Endothelial cell of umbilical vein (primary cell): ENCODE measurements around the gene TERT. TPM values are rescaled to one million over a fixed set of nuclear protein-coding genes. Genes with fewer than 3 reads are reported as not detected.

Experiments used
- BruUV-seq: library from RNA; stranded (reverse); fragments of 400-500 nt; replicated peaks from 2 replicates; lab custom pipeline; 2021; lab: Mats Ljungman, UMichigan
- CTCF ChIA-PET: fragments of 300-600, 350-600 bp; sonication (Branson Sonifier 250); formaldehyde crosslinking; loops from one replicate; lab custom pipeline; 2021; ENCODE audit warnings: antibody characterized with exemption, inconsistent platforms; lab: Charles Lee
- POLR2A ChIA-PET: fragments of 300-600, 350-600 bp; sonication (Branson Sonifier 250); formaldehyde crosslinking; loops from one replicate; lab custom pipeline; 2021; ENCODE audit warnings: antibody characterized with exemption, inconsistent platforms; lab: Charles Lee
- DNase-seq: peaks from one replicate; pipeline ENCODE4 v3.0.0-alpha.2; 2011; ENCODE audit warnings: low read depth, low spot score
- FAIRE-seq: peaks from 2 replicates; lab custom pipeline; 2011; peaks lifted over from hg19 to GRCh38; lab: Jason Lieb, UNC
- H2AFZ ChIP-seq: 2 replicates; pipeline ENCODE4 v1.6.0; 2012; ENCODE audit warnings: low read depth, low read length, control low read depth, inconsistent platforms
- H3K27ac ChIP-seq: 2 replicates; pipeline ENCODE4 v1.5.1; 2011; ENCODE audit warnings: low read depth, mild to moderate bottlenecking, control low read depth, low read length, moderate library complexity; ENCODE audit not compliant: insufficient read depth
- H3K27me3 ChIP-seq, 2 experiments: 2 replicates each; pipeline versions ENCODE4 v1.6.0 to v1.6.1; 2011; ENCODE audit warnings: low read length in 2 of 2, mixed read lengths in 1 of 2; ENCODE audit not compliant: control insufficient read depth in 2 of 2, insufficient read depth in 2 of 2
- H3K36me3 ChIP-seq, 2 experiments: 2 replicates in 1 of 2; 3 replicates in 1 of 2; pipeline ENCODE4 v1.5.1; 2011; ENCODE audit warnings: low read length in 2 of 2, mild to moderate bottlenecking in 1 of 2, moderate library complexity in 1 of 2; ENCODE audit not compliant: control insufficient read depth in 2 of 2, insufficient read depth in 2 of 2; ENCODE audit errors: extremely low read depth in 1 of 2
- H3K4me1 ChIP-seq: 3 replicates; pipeline ENCODE4 v1.5.1; 2011; ENCODE audit warnings: mild to moderate bottlenecking, low read length; ENCODE audit not compliant: control insufficient read depth, insufficient read depth; ENCODE audit errors: extremely low read depth
- H3K4me2 ChIP-seq: 2 replicates; pipeline ENCODE4 v1.6.1; 2011; ENCODE audit warnings: low read length, control low read depth, mixed read lengths; ENCODE audit not compliant: insufficient read depth
- H3K4me3 ChIP-seq, 3 experiments: fragments of 200-600 bp in 1 of 3; sonication (generic), shearing (Covaris generic) in 1 of 3; replicated peaks in 1 of 3; 2 replicates each; pipeline ENCODE4 v1.5.1; 2011 to 2016; ENCODE audit warnings: control low read depth in 3 of 3, low read length in 3 of 3, mild to moderate bottlenecking in 2 of 3, inconsistent platforms in 1 of 3, low read depth in 1 of 3, moderate library complexity in 1 of 3; ENCODE audit not compliant: insufficient read depth in 1 of 3
- H3K79me2 ChIP-seq: 2 replicates; pipeline ENCODE4 v1.6.0; 2012; ENCODE audit warnings: low read length, inconsistent platforms; ENCODE audit not compliant: control insufficient read depth, insufficient read depth
- H3K9ac ChIP-seq: replicated peaks from 2 replicates; pipeline ENCODE3; 2011; ENCODE audit warnings: low read length, control low read depth; ENCODE audit not compliant: insufficient read depth; ENCODE audit errors: extremely low read depth
- H3K9me1 ChIP-seq: replicated peaks from 3 replicates; pipeline ENCODE4 v1.6.0; 2011; ENCODE audit warnings: mild to moderate bottlenecking, low read length; ENCODE audit not compliant: control insufficient read depth, insufficient read depth; ENCODE audit errors: extremely low read depth
- H3K9me3 ChIP-seq: replicated peaks from 2 replicates; pipeline ENCODE4 v1.5.1; 2012; ENCODE audit warnings: low read length, inconsistent platforms; ENCODE audit not compliant: control insufficient read depth, insufficient read depth
- H4K20me1 ChIP-seq: replicated peaks from 2 replicates; pipeline ENCODE3; 2011; ENCODE audit warnings: mild to moderate bottlenecking, low read length; ENCODE audit not compliant: control insufficient read depth, insufficient read depth; ENCODE audit errors: extremely low read depth
- EZH2 ChIP-seq: IDR thresholded peaks from 2 replicates; pipeline ENCODE4 v1.6.1; 2012; ENCODE audit warnings: borderline replicate concordance, low read depth, mild to moderate bottlenecking, moderate library complexity, low read length, inconsistent platforms; ENCODE audit not compliant: severe bottlenecking
- GATA2 ChIP-seq: IDR thresholded peaks from 2 replicates; pipeline ENCODE4 v1.7.0; 2011; ENCODE audit warnings: low read depth, mild to moderate bottlenecking, moderate library complexity, mixed read lengths, low read length; ENCODE audit not compliant: insufficient read length, insufficient read depth
- JUN ChIP-seq: IDR thresholded peaks from 2 replicates; pipeline ENCODE4 v1.6.1; 2011; ENCODE audit warnings: borderline replicate concordance, low read depth; ENCODE audit not compliant: insufficient read length, insufficient read depth
- POLR2A ChIP-seq: IDR thresholded peaks from 2 replicates; pipeline ENCODE4 v1.6.1; 2012; ENCODE audit warnings: low read depth, mild to moderate bottlenecking, control low read depth, low read length
- POLR2AphosphoS5 ChIP-seq: IDR thresholded peaks from 2 replicates; pipeline ENCODE4 v1.6.1; 2012; ENCODE audit warnings: low read depth, mild to moderate bottlenecking, control low read depth, low read length, moderate library complexity; ENCODE audit not compliant: insufficient read depth
- dilution Hi-C: fragments of 300-500 bp; cut with MboI; formaldehyde crosslinking; loops from one replicate; pipeline ENCODE4 v1.15.0; 2019; ENCODE audit warnings: low sequenced_read_pairs; ENCODE audit not compliant: extremely low pct_ligation_motif_present
- intact Hi-C: fragments of 100-400 bp; cut with micrococcal nuclease; formaldehyde crosslinking; loops from one replicate; pipeline ENCODE4 v1.10.0; 2022
- polyA plus RNA-seq, 4 experiments: library from polyadenylated mRNA; depleted of rRNA in 3 of 4; stranded (reverse) in 3 of 4; unstranded in 1 of 4; fragments of >200 nt; gene quantifications; 2 replicates each; pipeline versions ENCODE4 v1.2.1 to v1.2.3, GENCODE V29; 2011 to 2012; ENCODE audit warnings: missing spikeins in 1 of 4
- total RNA-seq: library from RNA; stranded (reverse); gene quantifications from 2 replicates; pipeline ENCODE4 v1.2.3, GENCODE V29; 2021
- TF ChIP-seq, protein P1 (sequence below), 2 donors: IDR thresholded peaks; 1 replicate in 1 of 2; 2 replicates in 1 of 2; pipeline ENCODE4 v1.5.1; 2011; ENCODE audit warnings: low read length in 2 of 2, mild to moderate bottlenecking in 2 of 2, moderate library complexity in 2 of 2, control low read depth in 1 of 2, inconsistent platforms in 1 of 2, low read depth in 1 of 2; ENCODE audit not compliant: insufficient read depth in 1 of 2; ENCODE audit errors: extremely low read depth in 1 of 2

Gene TERT
- total and polyA plus RNA-seq, 2 donors (not counting 3 experiments of a cell fraction or from before 2014, with no cell fraction given): 0.04 TPM; not detected in 1

DNA sequence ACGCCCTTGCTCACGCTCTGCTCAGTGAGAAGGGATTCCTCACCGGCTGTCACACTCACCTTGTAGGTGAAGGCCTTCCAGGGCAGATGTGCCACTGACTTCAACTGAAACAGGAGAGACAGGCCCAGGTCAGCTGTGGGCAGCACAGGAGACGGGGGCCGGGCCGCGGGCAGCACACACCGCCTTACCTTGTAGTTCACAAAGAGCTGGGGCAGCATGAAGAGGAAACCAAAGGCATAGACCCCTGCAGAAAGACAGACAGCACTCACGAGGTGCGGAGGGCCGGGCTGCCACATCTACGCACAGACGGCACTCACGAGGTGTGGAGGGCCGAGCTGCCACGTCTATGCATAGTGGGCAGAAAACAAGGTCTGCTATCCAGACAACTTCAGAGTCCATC lies 26.7 kb upstream of the TERT start:
- Histone ChIP-seq H3K4me2 (no peak overlapping the region), H3K4me3 (no peak overlapping the region), H4K20me1 (no peaks in the 10 kb centered on the region), H3K36me3 (peaks cover 14 to 59% of the 10 kb centered on the region in 2 experiments), H3K79me2 (no peaks in the 10 kb centered on the region), H3K9me1 (no peaks in the 10 kb centered on the region), H3K27me3 (no peaks in the 10 kb centered on the region), H3K9me3 (no peaks in the 10 kb centered on the region), H2AFZ (no peak overlapping the region), H3K9ac (no peak overlapping the region), H3K27ac (no peak overlapping the region), H3K4me1 (no peaks in the 10 kb centered on the region)
- DNase-seq (no peak), FAIRE-seq (no peak)
- dilution Hi-C loops: no loop called here
- ChIA-PET CTCF (no interaction called here), POLR2A (no interaction called here)
- BruUV-seq: no TSS peak
- TF ChIP-seq JUN: no peak
- TF ChIP-seq POLR2A: no peak
- no peak for TF ChIP-seq EZH2
- TF ChIP-seq, protein P1, sequence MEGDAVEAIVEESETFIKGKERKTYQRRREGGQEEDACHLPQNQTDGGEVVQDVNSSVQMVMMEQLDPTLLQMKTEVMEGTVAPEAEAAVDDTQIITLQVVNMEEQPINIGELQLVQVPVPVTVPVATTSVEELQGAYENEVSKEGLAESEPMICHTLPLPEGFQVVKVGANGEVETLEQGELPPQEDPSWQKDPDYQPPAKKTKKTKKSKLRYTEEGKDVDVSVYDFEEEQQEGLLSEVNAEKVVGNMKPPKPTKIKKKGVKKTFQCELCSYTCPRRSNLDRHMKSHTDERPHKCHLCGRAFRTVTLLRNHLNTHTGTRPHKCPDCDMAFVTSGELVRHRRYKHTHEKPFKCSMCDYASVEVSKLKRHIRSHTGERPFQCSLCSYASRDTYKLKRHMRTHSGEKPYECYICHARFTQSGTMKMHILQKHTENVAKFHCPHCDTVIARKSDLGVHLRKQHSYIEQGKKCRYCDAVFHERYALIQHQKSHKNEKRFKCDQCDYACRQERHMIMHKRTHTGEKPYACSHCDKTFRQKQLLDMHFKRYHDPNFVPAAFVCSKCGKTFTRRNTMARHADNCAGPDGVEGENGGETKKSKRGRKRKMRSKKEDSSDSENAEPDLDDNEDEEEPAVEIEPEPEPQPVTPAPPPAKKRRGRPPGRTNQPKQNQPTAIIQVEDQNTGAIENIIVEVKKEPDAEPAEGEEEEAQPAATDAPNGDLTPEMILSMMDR (IDR thresholded peaks at IDR 0.05; ENCODE audit: extremely low read depth in 1 of 2, insufficient read depth in 1 of 2, low read depth in 1 of 2, low read length in 2 of 2): no peak
- no peak for TF ChIP-seq POLR2AphosphoS5
- no peak for TF ChIP-seq GATA2
- intact Hi-C loops: no loop called here
